H9 (cell line): ENCODE results near the gene MTG2. TPM values are rescaled to one million over a fixed set of nuclear protein-coding genes. Genes with fewer than 3 reads are reported as not detected.

ENCODE experiments used
- DNase-seq: peaks from one replicate; pipeline ENCODE4 v3.0.0-alpha.2; 2017
- H2AFZ ChIP-seq: one replicate; pipeline ENCODE4 v1.6.1; 2013; ENCODE audit warnings: mild to moderate bottlenecking, low read length, control low read depth, moderate library complexity
- H2AK5ac ChIP-seq: 2 replicates; pipeline ENCODE4 v1.6.1; 2013; ENCODE audit warnings: low read length, control low read depth, mixed read lengths; ENCODE audit not compliant: insufficient read length
- H2BK120ac ChIP-seq: one replicate; pipeline ENCODE4 v1.6.1; 2013; ENCODE audit warnings: low read depth, mild to moderate bottlenecking, low read length, control low read depth, inconsistent platforms; ENCODE audit not compliant: poor library complexity, severe bottlenecking
- H2BK12ac ChIP-seq: 2 replicates; pipeline ENCODE4 v1.6.1; 2013; ENCODE audit warnings: low read length, control low read depth, mixed read lengths, low read depth; ENCODE audit not compliant: insufficient read length
- H2BK15ac ChIP-seq: 2 replicates; pipeline ENCODE4 v1.6.1; 2013; ENCODE audit warnings: low read depth, low read length, control low read depth
- H2BK20ac ChIP-seq: one replicate; pipeline ENCODE4 v1.6.1; 2013; ENCODE audit warnings: low read depth, mild to moderate bottlenecking, low read length, control low read depth, inconsistent platforms; ENCODE audit not compliant: poor library complexity, severe bottlenecking
- H2BK5ac ChIP-seq: 2 replicates; pipeline ENCODE4 v1.6.1; 2013; ENCODE audit warnings: low read length, control low read depth, mixed read lengths; ENCODE audit not compliant: insufficient read length
- H3K14ac ChIP-seq: 2 replicates; pipeline ENCODE4 v1.6.1; 2013; ENCODE audit warnings: low read length, control low read depth; ENCODE audit not compliant: insufficient read depth
- H3K18ac ChIP-seq: 2 replicates; pipeline ENCODE4 v1.6.1; 2013; ENCODE audit warnings: low read depth, mild to moderate bottlenecking, mixed read lengths, low read length, control low read depth; ENCODE audit not compliant: insufficient read length
- H3K23ac ChIP-seq: 2 replicates; pipeline ENCODE4 v1.6.1; 2013; ENCODE audit warnings: low read length, control low read depth, mixed read lengths, low read depth; ENCODE audit not compliant: insufficient read length
- H3K23me2 ChIP-seq: 2 replicates; pipeline ENCODE4 v1.6.1; 2013; ENCODE audit warnings: low read depth, mild to moderate bottlenecking, mixed read lengths, low read length, control low read depth; ENCODE audit not compliant: insufficient read length, poor library complexity, severe bottlenecking
- H3K27ac ChIP-seq: 2 replicates; pipeline ENCODE4 v1.5.1; 2013; ENCODE audit warnings: low read length, control low read depth, mixed read lengths, low read depth; ENCODE audit not compliant: insufficient read length
- H3K27me3 ChIP-seq: 2 replicates; pipeline ENCODE4 v1.6.1; 2013; ENCODE audit warnings: low read length, control low read depth, inconsistent platforms; ENCODE audit not compliant: insufficient read depth
- H3K4ac ChIP-seq: 2 replicates; pipeline ENCODE4 v1.6.1; 2013; ENCODE audit warnings: low read depth, mild to moderate bottlenecking, control low read depth, inconsistent platforms, low read length, moderate library complexity
- H3K4me1 ChIP-seq: 2 replicates; pipeline ENCODE4 v1.6.1; 2013; ENCODE audit warnings: low read length, control low read depth, inconsistent platforms; ENCODE audit not compliant: insufficient read depth
- H3K4me2 ChIP-seq: 2 replicates; pipeline ENCODE4 v1.6.1; 2013; ENCODE audit warnings: low read length, control low read depth, mixed read lengths; ENCODE audit not compliant: insufficient read length, insufficient read depth
- H3K56ac ChIP-seq: 2 replicates; pipeline ENCODE4 v1.6.1; 2013; ENCODE audit warnings: low read depth, mild to moderate bottlenecking, mixed read lengths, low read length, control low read depth; ENCODE audit not compliant: insufficient read length
- H3K79me1 ChIP-seq: 2 replicates; pipeline ENCODE4 v1.6.1; 2013; ENCODE audit warnings: low read depth, mild to moderate bottlenecking, moderate library complexity, low read length, control low read depth, inconsistent platforms; ENCODE audit not compliant: insufficient read depth, poor library complexity, severe bottlenecking
- H3K79me2 ChIP-seq: 2 replicates; pipeline ENCODE4 v1.6.1; 2013; ENCODE audit warnings: low read length, control low read depth, inconsistent platforms; ENCODE audit not compliant: insufficient read depth
- H3K9ac ChIP-seq: 2 replicates; pipeline ENCODE4 v1.6.1; 2013; ENCODE audit warnings: low read length, control low read depth, mixed read lengths; ENCODE audit not compliant: insufficient read length; ENCODE audit errors: extremely low read depth
- H3K9me3 ChIP-seq: one replicate; pipeline ENCODE4 v1.6.1; 2013; ENCODE audit warnings: low read depth, low read length, inconsistent platforms; ENCODE audit not compliant: control insufficient read depth
- H3T11ph ChIP-seq: one replicate; pipeline ENCODE4 v1.6.1; 2013; ENCODE audit warnings: mild to moderate bottlenecking, low read length, control low read depth, inconsistent platforms
- H4K20me1 ChIP-seq: one replicate; pipeline ENCODE4 v1.6.1; 2013; ENCODE audit not compliant: control insufficient read depth, insufficient read length, insufficient read depth
- H4K5ac ChIP-seq: 2 replicates; pipeline ENCODE4 v1.6.1; 2013; ENCODE audit warnings: low read depth, mild to moderate bottlenecking, mixed read lengths, low read length, control low read depth; ENCODE audit not compliant: insufficient read length
- H4K8ac ChIP-seq: replicated peaks from 2 replicates; pipeline ENCODE4 v1.6.1; 2013; ENCODE audit warnings: low read length, control low read depth, mixed read lengths, low read depth; ENCODE audit not compliant: insufficient read length
- H4K91ac ChIP-seq: 2 replicates; pipeline ENCODE4 v1.6.1; 2013; ENCODE audit warnings: low read depth, mild to moderate bottlenecking, moderate library complexity, mixed read lengths, low read length, control low read depth; ENCODE audit not compliant: insufficient read length
- H3K27ac Mint-ChIP-seq, 3 experiments: 2 replicates in 2 of 3; 3 replicates in 1 of 3; pipeline ENCODE4 v1.8.0; 2020 to 2021; ENCODE audit warnings: mixed read lengths in 3 of 3, mild to moderate bottlenecking in 1 of 3, moderate library complexity in 1 of 3
- H3K27me3 Mint-ChIP-seq: 2 replicates; pipeline ENCODE4 v1.8.0; 2021; ENCODE audit warnings: low read depth, mild to moderate bottlenecking, moderate library complexity, mixed read lengths
- H3K36me3 Mint-ChIP-seq, 3 experiments: 2 replicates in 2 of 3; 3 replicates in 1 of 3; pipeline ENCODE4 v1.8.0; 2020 to 2021; ENCODE audit warnings: low read depth in 3 of 3, mixed read lengths in 3 of 3; ENCODE audit not compliant: insufficient read depth in 1 of 3
- H3K4me1 Mint-ChIP-seq, 2 experiments: 2 replicates each; pipeline ENCODE4 v1.8.0; 2020; ENCODE audit warnings: mixed read lengths in 2 of 2
- H3K4me3 Mint-ChIP-seq, 2 experiments: 2 replicates in 1 of 2; 3 replicates in 1 of 2; pipeline ENCODE4 v1.8.0; 2020 to 2021; ENCODE audit warnings: mild to moderate bottlenecking in 2 of 2, mixed read lengths in 2 of 2, moderate library complexity in 1 of 2
- H3K9me3 Mint-ChIP-seq, 2 experiments: 2 replicates in 1 of 2; 3 replicates in 1 of 2; pipeline ENCODE4 v1.8.0; 2020; ENCODE audit warnings: mild to moderate bottlenecking in 2 of 2, mixed read lengths in 2 of 2, moderate library complexity in 1 of 2
- CTCF ChIP-seq: fragments of 200-600 bp; sonication (generic); conservative IDR thresholded peaks from 3 replicates; pipeline ENCODE4 v1.8.0; 2021; ENCODE audit warnings: antibody characterized with exemption, mild to moderate bottlenecking
- WGBS: extraction: QIAGEN DNeasy Blood & Tissue Kit; methylation state at CpG from one replicate; pipeline ENCODE4 v1.1.7; 2013; ENCODE audit warnings: missing lambda C conversion rate, low lambda C conversion rate, mixed read lengths; ENCODE audit not compliant: insufficient read length; ENCODE audit errors: extremely low coverage; 5-methylcytosine and 5-hydroxymethylcytosine counted together
- total RNA-seq: library from RNA; stranded (reverse); gene quantifications from 2 replicates; pipeline ENCODE4 v1.2.1, GENCODE V29; 2021

MTG2 gene
- total RNA-seq, 1 experiment from 2014 or later, result 25.1 TPM

GRCh38 chr20:62215020-62215990, 32.5 kb downstream of the MTG2 start:
- H4K91ac ChIP-seq, result no peak overlapping the region
- H2BK20ac ChIP-seq, result no peak overlapping the region
- Mint-ChIP-seq H3K4me3 (no peak overlapping the region), H3K27ac (peak overlapping the region in 1 of 3 experiments; percentile 44; a peak in 1 of 7 replicates), H3K36me3 (no peaks in the 10 kb centered on the region), H3K4me1 (peaks cover 7 to 24% of the 10 kb centered on the region in 2 experiments; a peak in 3 of 4 replicates), H3K9me3 (no peaks in the 10 kb centered on the region), H3K27me3 (peaks cover 59% of the 10 kb centered on the region)
- WGBS, result no CpG with 5 or more reads among the region's 29 CpGs
- no peak overlapping the region for H3K18ac ChIP-seq
- H3K23ac ChIP-seq, result no peak overlapping the region
- H4K8ac ChIP-seq, result no peak overlapping the region
- H2BK15ac ChIP-seq, result no peak overlapping the region
- H2BK12ac ChIP-seq, result no peak overlapping the region
- no peaks in the 10 kb centered on the region for H4K20me1 ChIP-seq
- TF ChIP-seq CTCF, result no peak
- no peak overlapping the region for H3T11ph ChIP-seq
- no peak overlapping the region for H2AK5ac ChIP-seq
- no peaks in the 10 kb centered on the region for H3K9me3 ChIP-seq
- no peak overlapping the region for H3K9ac ChIP-seq
- no peaks in the 10 kb centered on the region for H3K79me1 ChIP-seq
- H3K4me2 ChIP-seq, result no peak overlapping the region
- no peak overlapping the region for H2BK120ac ChIP-seq
- no peaks in the 10 kb centered on the region for H3K79me2 ChIP-seq
- H3K27me3 ChIP-seq, result peaks cover 17% of the 10 kb centered on the region; the same call in 1 of the 2 replicates
- H3K56ac ChIP-seq, result no peak overlapping the region
- no peak overlapping the region for H4K5ac ChIP-seq
- no peak overlapping the region for H3K4ac ChIP-seq
- no peak overlapping the region; the same call in 1 of the 2 replicates for H3K14ac ChIP-seq
- peaks cover 6% of the 10 kb centered on the region for H3K23me2 ChIP-seq
- H2BK5ac ChIP-seq, result no peak overlapping the region
- no peak overlapping the region for H3K27ac ChIP-seq
- DNase-seq, result no peak
- H2AFZ ChIP-seq, result no peak overlapping the region
- H3K4me1 ChIP-seq, result no peaks in the 10 kb centered on the region
